HG02840 (cell line): ENCODE results near the gene BRICD5.

ENCODE experiments used
- ATAC-seq: cut with Tn5 transposase; IDR thresholded peaks from one replicate; pipeline ENCODE4 v1.9.1; 2021; ENCODE audit warnings: mild to moderate bottlenecking, moderate library complexity, moderate number of reproducible peaks; ENCODE audit not compliant: unreplicated experiment, low FRiP score

The BRICD5 gene

GRCh38 chr16:2184962-2185361 lies 25.7 kb downstream of the BRICD5 start:
- no peak for ATAC-seq

DNA sequence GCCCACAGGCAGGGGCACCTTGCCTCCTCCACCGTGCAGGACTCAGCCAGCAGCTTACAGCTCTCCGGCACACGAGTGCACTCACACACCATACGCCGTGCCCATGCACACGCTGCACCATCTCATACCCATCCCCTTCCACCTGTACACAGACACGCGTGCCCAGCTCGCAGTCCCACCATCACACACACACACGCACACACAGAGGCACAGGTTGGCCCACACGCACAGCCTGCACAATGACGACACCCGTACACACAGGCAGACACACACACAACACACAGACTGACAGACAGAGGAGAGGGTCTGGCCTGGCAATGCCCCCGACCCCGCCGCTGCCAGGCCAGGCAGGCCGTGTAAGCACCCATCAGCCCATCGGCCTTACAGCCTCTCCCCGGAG lies 26.3 kb downstream of the BRICD5 start:
- ATAC-seq = no peak

DNA sequence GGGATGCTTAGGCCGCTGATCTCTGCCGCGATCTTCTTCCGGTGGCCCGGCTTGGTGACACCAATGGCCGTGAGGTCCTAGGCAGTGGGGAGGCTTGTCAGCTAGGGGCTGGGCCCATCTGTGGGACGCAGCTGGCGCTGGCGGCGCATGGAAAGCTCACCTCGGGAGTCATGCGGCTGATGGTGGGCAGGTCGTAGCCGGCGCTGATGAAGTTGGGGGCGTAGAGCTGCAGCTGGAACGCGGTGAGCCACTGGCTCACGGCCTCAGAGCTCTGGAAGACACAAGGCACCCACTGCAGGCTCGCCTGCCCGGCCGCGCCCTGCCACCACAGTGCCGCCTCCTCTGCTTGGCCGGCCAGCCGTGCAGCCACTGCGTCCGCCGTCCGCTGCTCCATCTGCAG lies 27.0 kb downstream of the BRICD5 start:
- ATAC-seq = no peak

DNA sequence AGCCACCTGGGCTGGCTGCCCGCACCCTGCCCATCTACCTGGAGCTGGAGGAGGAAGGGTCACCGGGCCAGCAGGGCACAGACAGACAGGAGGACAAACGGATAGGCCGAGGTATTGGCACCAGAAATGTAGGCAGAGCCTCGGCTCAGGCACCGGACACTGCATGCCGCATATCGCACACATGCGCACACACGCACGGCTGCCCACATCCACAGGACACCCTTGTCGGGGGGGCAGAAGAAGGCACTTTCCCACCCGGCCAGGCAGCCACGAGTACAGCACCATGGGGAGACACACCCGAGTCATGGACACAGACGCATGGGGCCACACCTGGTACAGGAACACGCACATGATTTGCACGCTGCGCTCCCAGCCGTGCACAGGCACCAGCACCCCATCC lies 28.7 kb downstream of the BRICD5 start:
- no peak for ATAC-seq

GRCh38 chr16:2180962-2181923 lies 29.4 kb downstream of the BRICD5 start:
- ATAC-seq = no peak

DNA sequence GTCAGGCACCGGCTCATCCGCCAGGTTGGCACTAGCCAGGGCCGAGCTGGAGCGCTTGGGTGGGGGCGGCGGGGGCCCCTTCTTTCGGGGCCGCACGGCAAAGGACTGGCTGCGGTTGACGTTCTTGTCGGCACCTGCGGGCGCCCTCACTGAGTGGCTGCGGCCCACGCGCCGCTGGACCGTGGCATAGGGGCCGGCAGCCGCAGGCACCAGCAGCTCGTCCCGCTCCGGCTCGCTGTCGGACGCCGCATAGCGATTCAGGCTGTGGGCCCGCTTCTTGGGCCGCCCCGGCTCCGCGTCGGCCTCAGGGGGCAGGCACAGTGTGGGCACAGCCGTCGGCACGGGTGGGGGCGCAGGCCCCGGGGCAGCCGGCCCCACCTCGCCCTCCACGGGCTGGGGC lies 30.2 kb downstream of the BRICD5 start:
- no peak for ATAC-seq

GRCh38 chr16:2179576-2179975 lies 31.1 kb downstream of the BRICD5 start:
- ATAC-seq = no peak

GRCh38 chr16:2179107-2179501 lies 31.6 kb downstream of the BRICD5 start:
- no peak for ATAC-seq

DNA sequence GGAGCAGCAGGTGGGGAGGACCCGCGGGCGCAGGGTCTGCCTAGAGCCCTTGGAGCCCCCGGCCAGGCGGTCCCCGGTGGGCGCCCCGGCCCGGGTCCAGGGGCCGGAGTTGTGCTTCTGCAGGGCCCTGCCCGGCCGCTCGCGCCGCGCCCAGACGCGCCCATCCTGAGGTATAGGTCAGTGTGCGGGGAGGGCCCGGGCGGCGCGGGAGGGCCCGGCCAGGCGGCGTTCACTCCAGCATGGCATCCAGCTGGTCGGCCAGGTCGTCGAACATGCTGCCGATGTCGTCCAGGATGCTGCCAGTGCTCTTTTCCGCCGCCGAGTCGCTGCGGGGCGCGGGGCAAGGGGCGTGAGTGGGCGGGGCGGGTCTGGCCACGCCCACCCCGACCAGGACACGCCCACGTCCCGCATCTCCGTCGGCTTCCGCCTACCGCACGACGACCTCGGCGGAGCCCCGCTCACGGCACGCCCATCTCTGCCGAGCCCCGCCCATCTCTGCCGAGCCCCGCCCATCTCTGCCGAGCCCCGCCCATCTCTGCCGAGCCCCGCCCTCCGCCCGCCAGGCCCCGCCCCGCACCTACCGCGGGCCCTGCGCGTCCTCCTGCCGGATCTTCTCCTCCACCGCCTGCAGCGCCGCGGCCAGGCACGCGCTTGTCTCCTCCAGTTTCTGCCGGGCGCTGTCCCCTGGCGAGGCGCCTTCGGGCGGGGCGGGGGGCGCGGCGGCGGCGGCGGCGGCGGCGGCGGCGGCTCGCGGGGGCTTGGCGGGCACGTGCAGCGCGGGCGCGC lies 32.1 kb downstream of the BRICD5 start:
- ATAC-seq = no peak

GRCh38 chr16:2177561-2177960 lies 33.1 kb downstream of the BRICD5 start:
- ATAC-seq = no peak

DNA sequence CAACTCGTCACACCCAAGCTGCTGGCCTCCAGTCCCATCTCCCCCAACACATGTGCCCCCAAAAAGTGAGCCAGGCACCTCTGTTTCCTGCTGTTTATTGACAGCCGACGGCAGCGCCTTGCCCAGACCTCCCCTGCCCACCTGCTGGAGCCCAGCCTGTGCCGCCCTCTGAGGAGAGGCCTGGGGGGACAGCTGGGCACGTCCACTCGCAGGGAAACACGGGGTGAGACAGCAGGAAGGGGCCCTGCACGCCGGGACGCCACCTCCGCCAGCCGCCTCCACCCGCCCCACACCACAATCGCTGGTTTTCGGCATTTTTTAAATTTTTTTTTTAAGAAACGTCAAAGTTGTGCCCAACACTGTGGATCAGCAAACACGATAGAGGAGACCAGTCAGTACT lies 33.6 kb downstream of the BRICD5 start:
- ATAC-seq = no peak

GRCh38 chr16:2176047-2176446 lies 34.6 kb downstream of the BRICD5 start:
- ATAC-seq = no peak

DNA sequence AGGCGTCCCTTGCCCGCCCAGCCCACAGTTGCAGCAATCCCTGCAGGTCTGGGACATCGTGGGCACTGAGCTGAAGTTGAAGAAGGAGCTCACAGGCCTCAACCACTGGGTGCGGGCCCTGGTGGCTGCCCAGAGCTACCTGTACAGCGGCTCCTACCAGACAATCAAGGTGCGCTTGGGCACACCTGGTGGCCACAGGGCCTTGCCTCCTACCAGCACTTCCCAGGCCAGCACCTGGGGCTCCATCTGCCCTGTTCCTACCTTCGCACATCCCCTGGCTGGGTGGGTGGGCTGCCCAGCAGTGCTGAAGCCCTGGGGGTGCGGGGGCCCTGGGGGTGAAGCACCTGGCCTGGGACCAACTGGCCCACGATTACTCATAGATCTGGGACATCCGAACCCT lies 35.2 kb downstream of the BRICD5 start:
- no peak for ATAC-seq

GRCh38 chr16:2174396-2175131 lies 36.1 kb downstream of the BRICD5 start:
- ATAC-seq = no peak

- no peak for ATAC-seq
These were observed 36.7 kb downstream of the BRICD5 start for GRCh38 chr16:2173916-2174315.

GRCh38 chr16:2173366-2173765 lies 37.3 kb downstream of the BRICD5 start:
- no peak for ATAC-seq

DNA sequence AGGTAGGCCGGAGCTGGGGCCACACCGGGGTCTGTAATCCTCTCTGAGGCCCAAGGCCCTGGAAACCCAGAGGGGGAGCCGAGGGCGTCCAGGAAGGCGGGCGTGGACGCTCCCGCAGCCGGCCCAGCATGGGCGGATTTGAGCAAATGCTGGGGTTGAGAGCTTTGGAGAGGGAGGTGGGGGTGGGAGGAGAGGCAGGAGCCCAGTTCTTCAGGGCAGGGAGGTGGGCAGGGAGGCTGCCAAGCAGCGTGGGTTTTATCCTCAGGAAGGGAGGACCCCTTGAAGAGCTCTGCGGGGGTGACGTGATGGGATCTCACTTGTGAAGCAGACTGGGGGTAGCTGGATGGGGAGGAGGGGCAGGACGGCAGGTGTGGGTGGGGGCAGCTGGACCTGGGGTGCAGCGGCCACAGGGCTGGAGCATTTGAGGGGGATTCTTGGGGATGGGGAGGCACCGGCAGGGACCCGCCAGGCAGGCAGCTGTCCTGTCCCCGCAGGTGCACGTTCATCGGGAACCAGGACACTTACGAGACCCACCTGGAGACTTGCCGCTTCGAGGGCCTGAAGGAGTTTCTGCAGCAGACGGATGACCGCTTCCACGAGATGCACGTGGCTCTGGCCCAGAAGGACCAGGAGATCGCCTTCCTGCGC lies 37.9 kb downstream of the BRICD5 start:
- no peak for ATAC-seq

DNA sequence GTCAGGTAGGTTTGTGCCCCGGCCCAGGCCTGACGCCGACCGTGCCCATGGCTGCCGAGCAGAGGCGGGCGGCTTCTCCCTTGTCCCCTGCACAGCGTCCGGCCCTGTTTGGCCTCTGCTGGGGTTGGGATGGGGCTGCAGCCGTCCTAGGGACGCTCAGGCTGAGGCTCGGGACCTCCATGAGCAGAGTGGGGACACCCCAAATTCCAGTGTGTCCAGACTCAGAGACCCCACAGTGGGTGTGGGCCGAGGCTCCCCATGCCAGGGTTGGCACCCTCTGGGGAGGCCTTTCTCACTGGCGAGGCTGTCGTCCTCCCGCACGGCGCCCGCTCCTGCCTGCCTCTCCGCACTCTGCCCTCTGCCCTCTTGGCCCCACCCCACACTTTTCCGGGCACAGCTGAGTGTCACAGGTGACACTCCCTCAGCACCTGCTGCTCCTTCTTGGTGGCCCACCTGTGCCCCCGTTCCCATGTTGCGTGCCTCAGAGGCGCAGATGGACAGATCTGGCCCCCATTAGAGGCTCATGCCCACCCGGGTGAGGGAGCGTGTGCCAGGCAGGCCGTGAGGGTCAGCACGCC lies 39.0 kb downstream of the BRICD5 start:
- no peak for ATAC-seq

DNA sequence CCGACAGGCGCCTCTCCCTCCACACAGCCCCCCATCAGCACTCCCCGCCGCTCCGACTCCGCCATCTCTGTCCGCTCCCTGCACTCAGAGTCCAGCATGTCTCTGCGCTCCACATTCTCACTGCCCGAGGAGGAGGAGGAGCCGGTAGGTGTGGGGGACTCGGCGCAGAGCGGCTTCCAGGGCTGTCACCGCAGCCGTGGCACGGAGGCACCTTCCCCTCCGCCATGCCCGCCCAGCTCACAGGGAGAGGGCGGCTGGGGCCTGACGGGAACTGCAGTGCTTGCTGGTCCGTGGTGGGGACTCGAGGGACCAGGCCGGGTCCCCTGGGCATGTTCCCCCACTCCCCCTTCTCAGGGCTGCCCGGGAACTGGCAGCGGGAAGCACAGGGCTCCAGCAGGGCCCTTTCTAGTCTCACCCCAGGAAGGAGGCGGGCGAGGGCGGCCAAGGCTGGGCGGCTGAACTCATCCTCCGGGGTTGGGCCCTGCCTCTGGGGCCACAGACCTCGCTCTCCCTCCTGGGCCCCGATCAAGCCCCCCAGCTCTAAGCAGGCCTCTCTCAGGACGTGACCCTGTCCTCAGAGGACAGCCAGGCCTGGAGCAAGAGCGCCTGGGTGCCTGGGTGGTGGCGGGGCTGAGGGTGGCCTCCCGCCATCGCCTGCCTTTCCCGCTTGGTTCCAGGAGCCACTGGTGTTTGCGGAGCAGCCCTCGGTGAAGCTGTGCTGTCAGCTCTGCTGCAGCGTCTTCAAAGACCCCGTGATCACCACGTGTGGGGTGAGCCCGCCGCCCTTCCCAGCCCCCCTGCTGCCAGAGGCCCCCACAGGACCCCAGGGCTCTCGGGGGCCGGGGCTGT lies 39.9 kb downstream of the BRICD5 start:
- ATAC-seq = no peak
